OCI-LY1 (cell line): Measurements from ENCODE around the gene MAN1B1.

ENCODE experiments used
- H2AFZ ChIP-seq: fragments of 200-600 bp; sonication (generic), shearing (Covaris generic); 2 replicates; pipeline ENCODE4 v1.6.0; 2014; ENCODE audit warnings: antibody characterized with exemption, mild to moderate bottlenecking, low read length
- H3F3A ChIP-seq: fragments of 200-600 bp; sonication (generic), shearing (Covaris generic); 2 replicates; pipeline ENCODE4 v1.6.0; 2014; ENCODE audit warnings: mild to moderate bottlenecking, antibody characterized with exemption, low read length, moderate library complexity; ENCODE audit not compliant: insufficient read depth
- H3K27ac ChIP-seq: fragments of 200-600 bp; sonication (generic); 2 replicates; pipeline ENCODE4 v1.5.1; 2014; ENCODE audit warnings: low read length, mixed run types, mild to moderate bottlenecking, low read depth; ENCODE audit not compliant: poor library complexity, severe bottlenecking
- H3K27me3 ChIP-seq: fragments of 200-600 bp; sonication (generic); 2 replicates; pipeline ENCODE4 v1.6.0; 2014; ENCODE audit warnings: antibody characterized with exemption, mild to moderate bottlenecking, low read length, moderate library complexity; ENCODE audit not compliant: insufficient read depth
- H3K36me3 ChIP-seq: fragments of 200-600 bp; sonication (generic); 2 replicates; pipeline ENCODE4 v1.6.1; 2014; ENCODE audit warnings: mild to moderate bottlenecking, antibody characterized with exemption, low read length, moderate library complexity, mixed read lengths; ENCODE audit not compliant: insufficient read depth
- H3K4me1 ChIP-seq: fragments of 200-600 bp; sonication (generic); 2 replicates; pipeline ENCODE4 v1.5.1; 2014; ENCODE audit warnings: mild to moderate bottlenecking, low read length, moderate library complexity; ENCODE audit not compliant: insufficient read depth, severe bottlenecking
- H3K4me2 ChIP-seq: fragments of 200-600 bp; sonication (generic), shearing (Covaris generic); 2 replicates; pipeline ENCODE4 v1.6.1; 2014; ENCODE audit warnings: low read length
- H3K4me3 ChIP-seq: fragments of 200-600 bp; sonication (generic); 2 replicates; pipeline ENCODE4 v1.5.1; 2014; ENCODE audit warnings: low read length, low read depth, mild to moderate bottlenecking, mixed read lengths; ENCODE audit not compliant: poor library complexity, severe bottlenecking
- H3K79me2 ChIP-seq: fragments of 200-600 bp; shearing (Covaris generic); 2 replicates; pipeline ENCODE4 v1.6.1; 2016; ENCODE audit warnings: mixed run types, low read length, mixed read lengths; ENCODE audit not compliant: insufficient read depth
- H3K9ac ChIP-seq: fragments of 200-600 bp; sonication (generic), shearing (Covaris generic); 2 replicates; pipeline ENCODE4 v1.6.1; 2014; ENCODE audit warnings: mild to moderate bottlenecking, low read length, mixed read lengths
- H3K9me2 ChIP-seq: fragments of 200-600 bp; sonication (generic), shearing (Covaris generic); 2 replicates; pipeline ENCODE4 v1.6.1; 2014; ENCODE audit warnings: low read depth, mild to moderate bottlenecking, low read length, mixed read lengths
- H3K9me3 ChIP-seq: fragments of 200-600 bp; shearing (Covaris generic); 2 replicates; pipeline ENCODE4 v1.6.1; 2014; ENCODE audit warnings: low read length, mixed read lengths
- H4K20me1 ChIP-seq: fragments of 200-600 bp; sonication (generic), shearing (Covaris generic); 2 replicates; pipeline ENCODE4 v1.6.0; 2016; ENCODE audit warnings: mild to moderate bottlenecking, low read length; ENCODE audit not compliant: insufficient read depth
- CTCF ChIP-seq: fragments of 200-600 bp; sonication (generic), shearing (Covaris generic); IDR thresholded peaks from 2 replicates; pipeline ENCODE4 v1.5.1; 2017; ENCODE audit warnings: mild to moderate bottlenecking, antibody characterized with exemption, low read length, moderate library complexity, mixed read lengths
- EZH2 ChIP-seq: fragments of 200-600 bp; sonication (generic), shearing (Covaris generic); IDR thresholded peaks from 2 replicates; pipeline ENCODE4 v1.8.0; 2017; ENCODE audit warnings: borderline replicate concordance, mixed run types, mild to moderate bottlenecking, antibody characterized with exemption, low read length, moderate library complexity, mixed read lengths

Gene MAN1B1

GRCh38 chr9:137128158-137128861 is 41.5 kb downstream of the MAN1B1 start:
- peak overlapping the region; percentile 86 for H3K9ac ChIP-seq

GRCh38 chr9:137128862-137129455 is 42.2 kb downstream of the MAN1B1 start:
- H3K9ac ChIP-seq = peak overlapping the region; percentile 86
- H3K36me3 ChIP-seq = no peaks in the 10 kb centered on the region
- peaks cover 36% of the 10 kb centered on the region for H3K4me1 ChIP-seq
- H4K20me1 ChIP-seq = no peaks in the 10 kb centered on the region
- no peak overlapping the region for H2AFZ ChIP-seq
- no peaks in the 10 kb centered on the region for H3K9me2 ChIP-seq
- H3K27ac ChIP-seq = peak overlapping the region; percentile 90
- no peaks in the 10 kb centered on the region for H3K9me3 ChIP-seq
- no peaks in the 10 kb centered on the region for H3F3A ChIP-seq
- 0 out of 2 replicates have a peak, but pooled peaks cover 6% of the 10 kb centered on the region for H3K79me2 ChIP-seq
- H3K4me3 ChIP-seq = peak overlapping the region; percentile 85
- no peak for TF ChIP-seq CTCF
- no peak for TF ChIP-seq EZH2
- H3K27me3 ChIP-seq = no peaks in the 10 kb centered on the region
- peak overlapping the region; percentile 96 for H3K4me2 ChIP-seq

More at GRCh38 chr9:137128158-137128861, 41.5 kb downstream of the MAN1B1 start:
- H2AFZ ChIP-seq = no peak overlapping the region
- H3K79me2 ChIP-seq = 0 out of 2 replicates have a peak, but pooled peaks cover 6% of the 10 kb centered on the region
- peak overlapping the region; percentile 85 for H3K4me3 ChIP-seq
- no peaks in the 10 kb centered on the region for H3F3A ChIP-seq
- no peaks in the 10 kb centered on the region for H3K36me3 ChIP-seq
- no peaks in the 10 kb centered on the region for H3K27me3 ChIP-seq
- H3K9me3 ChIP-seq = no peaks in the 10 kb centered on the region
- H3K27ac ChIP-seq = peak overlapping the region; percentile 90
- H3K4me1 ChIP-seq = peaks cover 42% of the 10 kb centered on the region
- H4K20me1 ChIP-seq = no peaks in the 10 kb centered on the region
- peak overlapping the region; percentile 96 for H3K4me2 ChIP-seq
- no peaks in the 10 kb centered on the region for H3K9me2 ChIP-seq
- TF ChIP-seq CTCF = no peak
- TF ChIP-seq EZH2 = no peak

GRCh38 chr9:137129456-137130175 is 42.8 kb downstream of the MAN1B1 start:
- Histone ChIP-seq H3K27ac (peak overlapping the region; percentile 90), H3K79me2 (0 out of 2 replicates have a peak, but pooled peaks cover 6% of the 10 kb centered on the region), H2AFZ (no peak overlapping the region), H3K9me3 (no peaks in the 10 kb centered on the region), H3K4me3 (peak overlapping the region; percentile 85), H3F3A (no peaks in the 10 kb centered on the region), H3K4me2 (peak overlapping the region; percentile 96), H3K9me2 (no peaks in the 10 kb centered on the region), H4K20me1 (no peaks in the 10 kb centered on the region), H3K27me3 (no peaks in the 10 kb centered on the region), H3K4me1 (peaks cover 36% of the 10 kb centered on the region), H3K36me3 (no peaks in the 10 kb centered on the region), H3K9ac (peak overlapping the region; percentile 86)
- no peak for TF ChIP-seq CTCF
- no peak for TF ChIP-seq EZH2
